NOMO-1 treated with DMSO at 0.1 percent for 48 hours (cell line): ENCODE measurements around the gene ROPN1L.
A peak's percentile ranks its signal among the peaks of the same experiment; 100 is the strongest.
"Not testable (repeated sequence)": the region's sequence is repeated elsewhere in the genome, so short reads cannot be mapped to it uniquely, and the experiment has no call there.

ENCODE experiments used
- DNase-seq: peaks from one replicate; lab custom pipeline; 2025; ENCODE audit not compliant: unreplicated experiment; lab: John Stamatoyannopoulos, UW

ROPN1L gene

DNA sequence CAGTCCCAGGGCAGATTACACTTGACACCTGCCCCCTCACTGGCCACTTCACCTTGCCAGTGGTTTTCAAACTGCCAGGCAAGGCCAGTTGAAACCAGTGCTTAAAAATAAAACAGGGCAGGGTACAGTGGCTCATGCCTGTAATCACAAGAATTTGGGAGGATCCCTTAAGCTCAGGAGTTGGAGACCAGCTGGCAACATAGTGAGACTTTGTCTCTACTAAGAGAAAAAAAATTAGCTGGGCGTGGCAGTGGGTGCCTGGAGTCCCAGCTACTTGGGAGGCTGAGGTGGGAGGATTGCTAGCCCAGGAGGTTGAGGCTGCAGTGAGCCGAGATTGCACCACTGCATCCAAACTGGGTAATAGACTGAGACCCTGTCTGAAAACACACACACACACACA lies 58.1 kb downstream of the ROPN1L start:
- DNase-seq: no peak

- DNase-seq: no peak
Measured at GRCh38 chr5:10500669-10501068, 59.0 kb downstream of the ROPN1L start.

DNA sequence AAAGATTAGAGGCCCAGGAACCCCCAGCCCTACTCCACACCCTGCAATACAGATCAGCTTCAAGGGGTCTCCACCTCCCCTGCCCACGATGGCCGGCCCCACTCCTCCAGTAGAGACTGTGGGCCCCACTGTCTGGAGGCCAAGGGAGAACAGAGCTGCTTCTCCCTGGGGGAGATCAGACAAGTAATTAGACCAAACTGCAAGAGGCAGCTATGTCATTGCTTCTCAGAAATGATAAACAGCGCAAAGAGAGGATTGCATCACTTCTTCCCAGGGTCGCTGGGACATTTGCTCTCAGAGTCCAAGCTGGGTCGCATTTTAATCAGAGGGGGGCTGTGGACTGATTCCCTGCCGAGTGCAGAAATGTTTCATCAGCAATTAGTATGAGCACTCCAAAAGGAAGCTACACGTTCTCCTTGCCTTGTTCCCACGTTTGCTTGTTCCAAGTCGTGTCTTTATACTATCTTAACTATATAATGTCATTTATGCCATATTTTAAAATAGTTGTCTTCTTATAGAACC lies 59.9 kb downstream of the ROPN1L start:
- DNase-seq: peak; percentile 63

DNA sequence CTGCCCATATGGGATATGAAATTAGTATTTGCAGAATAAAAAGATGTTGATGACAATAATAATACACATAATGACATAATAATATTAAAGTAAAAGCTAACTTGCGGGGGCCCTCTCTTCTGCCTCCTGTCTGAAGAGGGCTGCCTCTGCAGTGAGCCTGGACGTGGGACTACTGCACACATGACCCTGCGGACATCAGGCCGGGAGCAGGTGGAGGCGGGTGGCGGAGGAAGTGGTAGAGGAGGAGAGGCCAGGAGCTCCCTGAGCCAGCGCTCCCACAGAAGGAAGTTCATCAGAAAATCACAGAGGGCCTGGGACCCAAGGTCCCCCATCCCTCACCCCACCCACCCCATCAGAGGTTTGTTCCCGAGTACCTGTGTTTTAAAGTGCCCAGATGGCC lies 60.5 kb downstream of the ROPN1L start:
- no peak for DNase-seq

DNA sequence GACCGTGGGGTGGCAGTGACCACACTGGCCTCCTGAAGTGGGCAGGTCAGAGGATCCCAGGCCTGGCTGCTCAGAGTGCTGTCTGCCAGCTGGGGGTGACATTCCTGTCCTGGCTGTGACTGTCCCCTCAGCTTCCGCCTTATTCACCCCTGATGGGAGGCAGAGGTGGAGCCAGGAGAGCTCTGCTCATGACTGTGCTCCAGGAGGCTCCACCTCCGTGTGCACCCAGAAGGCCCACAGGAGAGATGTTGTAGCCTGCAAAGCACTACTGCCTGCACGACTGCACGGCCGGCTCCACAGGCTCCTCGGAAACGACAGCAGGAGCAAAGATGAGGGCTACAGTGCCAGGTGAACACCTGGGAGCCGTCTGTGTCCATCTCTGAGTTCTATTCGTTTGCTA lies 60.9 kb downstream of the ROPN1L start:
- no peak for DNase-seq

DNA sequence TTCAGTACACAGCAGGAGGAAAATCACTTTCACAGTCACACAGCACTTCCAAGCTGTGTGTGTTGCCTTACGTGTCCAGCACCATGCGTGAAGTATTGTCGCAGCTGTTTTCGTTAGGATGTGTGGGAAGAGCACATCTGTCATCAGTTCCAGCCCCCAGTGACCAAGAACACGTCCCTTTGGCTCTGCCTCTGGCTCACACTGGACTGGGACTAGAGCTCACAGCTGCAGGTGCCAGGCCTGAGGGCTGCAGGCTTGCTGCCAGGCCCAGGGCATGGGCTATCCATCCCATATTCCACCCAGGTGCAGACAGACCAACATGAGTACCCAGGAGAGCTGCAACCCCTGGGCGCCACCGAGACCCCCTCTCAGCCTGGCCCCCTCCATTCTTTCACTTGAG lies 61.6 kb downstream of the ROPN1L start:
- no peak for DNase-seq

- DNase-seq: no peak
Measured at GRCh38 chr5:10503997-10504793, 62.5 kb downstream of the ROPN1L start.

DNA sequence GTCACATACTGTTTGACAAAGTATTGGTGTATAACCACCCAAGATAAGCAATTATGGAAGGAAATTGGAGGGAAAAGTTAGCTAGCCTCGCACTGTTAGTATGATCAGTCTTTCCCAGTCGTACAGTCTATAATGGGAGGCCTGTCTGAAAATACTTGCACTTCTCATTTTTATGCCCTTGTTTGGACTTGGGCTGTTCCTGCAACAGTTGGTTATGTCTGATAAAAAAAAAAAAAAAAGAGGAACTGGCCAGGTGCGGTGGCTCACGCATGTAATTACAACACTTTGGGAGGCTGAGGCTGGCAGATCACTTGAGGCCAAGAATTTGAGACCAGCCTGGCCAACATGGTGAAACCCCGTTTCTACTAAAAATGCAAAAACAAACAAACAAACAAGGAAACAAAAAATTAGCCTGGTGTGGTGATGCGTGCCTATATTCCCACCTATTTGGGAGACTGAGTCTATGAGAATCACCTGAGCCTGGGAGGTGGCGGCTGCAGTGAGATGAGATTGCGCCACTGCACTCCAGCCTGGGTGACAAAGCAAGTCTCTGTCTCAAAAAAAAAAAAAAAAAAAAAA lies 63.9 kb downstream of the ROPN1L start:
- DNase-seq: peak; percentile 99

GRCh38 chr5:10506535-10506934 lies 64.9 kb downstream of the ROPN1L start:
- no peak for DNase-seq

DNA sequence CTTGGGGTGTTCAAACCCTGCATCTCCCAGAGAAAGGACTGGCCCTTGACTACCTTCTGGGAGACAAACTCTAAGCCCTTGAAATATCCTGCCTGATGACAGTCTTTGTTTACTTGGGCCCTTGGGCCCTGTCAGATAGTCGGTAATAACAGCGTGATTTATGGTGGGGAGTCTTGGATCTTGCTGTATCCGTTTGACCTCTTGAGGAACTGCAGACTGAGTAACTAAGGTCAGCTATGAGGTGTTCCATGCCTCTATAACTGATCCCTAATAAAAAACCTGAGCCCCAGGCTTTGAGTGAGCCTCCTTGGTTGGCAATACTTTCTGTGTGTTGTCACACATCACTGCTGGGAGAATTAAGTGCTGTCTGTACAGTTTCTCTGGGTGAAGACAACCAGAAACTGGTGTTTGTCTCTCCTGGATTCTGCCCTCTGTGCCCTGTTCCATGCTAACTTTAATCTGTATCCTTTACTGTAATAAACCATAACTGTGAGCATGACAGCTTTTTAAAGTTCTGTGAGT lies 66.0 kb downstream of the ROPN1L start:
- DNase-seq: peak; percentile 79

DNA sequence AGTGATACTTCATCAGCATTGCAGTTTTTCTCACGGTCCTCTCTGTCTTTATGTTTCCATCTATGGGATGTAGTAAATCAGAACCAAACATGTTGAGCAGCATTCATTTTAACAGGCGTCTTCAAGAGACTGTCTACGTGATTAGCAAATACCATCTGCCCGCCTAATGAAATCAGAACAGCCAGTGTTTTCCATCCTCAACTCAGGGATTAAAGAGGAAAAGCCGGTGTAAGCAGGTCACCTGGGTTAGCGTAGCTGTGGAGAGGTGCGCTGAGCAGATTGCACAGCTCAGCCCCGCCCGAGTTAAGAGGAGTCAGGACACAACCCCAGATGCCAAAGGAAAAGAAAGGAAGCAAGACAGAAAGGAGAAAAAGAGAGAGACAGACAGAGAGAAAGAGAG lies 67.9 kb downstream of the ROPN1L start:
- DNase-seq: no peak

DNA sequence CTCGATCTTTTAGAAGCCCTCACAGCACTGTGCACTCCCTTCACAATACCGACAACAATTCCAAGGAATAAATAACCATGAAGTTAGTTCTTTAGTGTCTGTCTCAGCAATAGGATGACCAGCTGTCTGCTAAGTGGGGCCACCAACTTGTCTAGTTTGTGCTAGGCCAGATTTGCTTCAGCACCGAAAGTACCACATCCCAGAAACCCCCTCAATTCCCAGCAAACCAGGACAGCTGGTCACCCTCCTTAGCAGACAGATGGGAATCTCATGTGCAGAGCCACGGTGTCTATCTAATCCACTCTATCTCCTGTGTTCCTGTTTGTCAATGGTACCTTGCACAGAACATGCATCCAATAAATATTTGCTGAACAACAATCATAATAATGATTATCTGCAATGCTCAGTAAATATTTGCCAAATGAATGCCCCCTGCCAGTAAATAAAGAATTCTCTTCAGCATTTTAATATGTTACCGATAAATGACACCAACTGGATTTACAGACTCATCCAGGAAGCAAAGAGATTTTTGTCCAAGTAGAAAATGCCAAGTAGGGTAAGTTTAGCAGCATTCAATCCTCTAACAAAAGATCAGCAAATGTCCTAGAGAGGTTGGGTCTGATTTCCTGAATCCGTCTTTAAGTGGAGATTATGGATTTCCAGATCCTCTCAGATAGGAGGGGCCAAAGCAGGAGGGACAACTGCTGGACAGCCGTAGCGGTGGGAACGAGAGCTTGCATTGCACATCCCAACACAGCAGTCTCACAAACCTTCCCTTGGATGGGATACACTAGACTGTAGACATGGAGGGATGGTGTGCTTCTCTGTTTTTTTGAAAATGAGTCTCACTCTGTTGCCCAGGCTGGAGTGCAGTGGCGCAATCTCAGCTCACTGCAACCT lies 70.3 kb downstream of the ROPN1L start:
- no peak for DNase-seq

- DNase-seq: no peak
Measured at GRCh38 chr5:10513501-10514442, 72.1 kb downstream of the ROPN1L start.

GRCh38 chr5:10514572-10514971 lies 72.9 kb downstream of the ROPN1L start:
- not testable (repeated sequence) for DNase-seq
